Esophagus muscularis mucosa (tissue), 4 donors: ENCODE results near the gene PPIAL4G. TPM values are rescaled to one million over a fixed set of nuclear protein-coding genes. Genes with fewer than 3 reads are reported as not detected.

Experiments used
- small RNA-seq, 3 donors: library from RNA; depleted of rRNA; stranded (forward); fragments of <200 nt; gene quantifications; one replicate each; pipeline ENCODE3, GENCODE V24; 2016
- total RNA-seq, 4 donors: library from RNA; depleted of rRNA; stranded (reverse); fragments of >200 nt; gene quantifications; one replicate each; pipeline versions ENCODE4 v1.1.0 to v1.2.1, GENCODE V29; 2016

Gene PPIAL4G
- total RNA-seq, 4 donors from 2014 or later: not detected

Small RNA genes within 50 kb of the gene (small RNA-seq; reads per million reads assigned to genes)
- 0 reads per million in 3 donors for gene RF00003

Other genes starting within 250 kb of the PPIAL4G start
- gene NBPF14, start 112.7 kb upstream of the PPIAL4G start, total RNA-seq: 10 to 100 TPM; 13.9 to 31.1 (median 26.5) TPM